Measurements from ENCODE around the gene PCBP4. TPM values are rescaled to one million over a fixed set of nuclear protein-coding genes. Genes with fewer than 3 reads are reported as not detected.

Gene PCBP4
- total RNA-seq, 1 donor from 2014 or later: 73.0 TPM

- Histone ChIP-seq H3K4me1 (peaks cover 49% of the 10 kb centered on the region), H3K27me3 (ENCODE audit: low read depth) (no peaks in the 10 kb centered on the region), H3K4me3 (no peak overlapping the region), H3K9me3 (replicated peaks) (no peaks in the 10 kb centered on the region), H3K36me3 (no peaks in the 10 kb centered on the region), H3K27ac (replicated peaks) (no peak overlapping the region)
- intact Hi-C loops (cut with micrococcal nuclease): no loop called here
- no peak for DNase-seq
- TF ChIP-seq, protein P1, sequence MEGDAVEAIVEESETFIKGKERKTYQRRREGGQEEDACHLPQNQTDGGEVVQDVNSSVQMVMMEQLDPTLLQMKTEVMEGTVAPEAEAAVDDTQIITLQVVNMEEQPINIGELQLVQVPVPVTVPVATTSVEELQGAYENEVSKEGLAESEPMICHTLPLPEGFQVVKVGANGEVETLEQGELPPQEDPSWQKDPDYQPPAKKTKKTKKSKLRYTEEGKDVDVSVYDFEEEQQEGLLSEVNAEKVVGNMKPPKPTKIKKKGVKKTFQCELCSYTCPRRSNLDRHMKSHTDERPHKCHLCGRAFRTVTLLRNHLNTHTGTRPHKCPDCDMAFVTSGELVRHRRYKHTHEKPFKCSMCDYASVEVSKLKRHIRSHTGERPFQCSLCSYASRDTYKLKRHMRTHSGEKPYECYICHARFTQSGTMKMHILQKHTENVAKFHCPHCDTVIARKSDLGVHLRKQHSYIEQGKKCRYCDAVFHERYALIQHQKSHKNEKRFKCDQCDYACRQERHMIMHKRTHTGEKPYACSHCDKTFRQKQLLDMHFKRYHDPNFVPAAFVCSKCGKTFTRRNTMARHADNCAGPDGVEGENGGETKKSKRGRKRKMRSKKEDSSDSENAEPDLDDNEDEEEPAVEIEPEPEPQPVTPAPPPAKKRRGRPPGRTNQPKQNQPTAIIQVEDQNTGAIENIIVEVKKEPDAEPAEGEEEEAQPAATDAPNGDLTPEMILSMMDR (IDR thresholded peaks at IDR 0.05; ENCODE audit: borderline replicate concordance): no peak
These were observed 13.0 kb upstream of the PCBP4 start for GRCh38 chr3:51980253-51980652.

DNA sequence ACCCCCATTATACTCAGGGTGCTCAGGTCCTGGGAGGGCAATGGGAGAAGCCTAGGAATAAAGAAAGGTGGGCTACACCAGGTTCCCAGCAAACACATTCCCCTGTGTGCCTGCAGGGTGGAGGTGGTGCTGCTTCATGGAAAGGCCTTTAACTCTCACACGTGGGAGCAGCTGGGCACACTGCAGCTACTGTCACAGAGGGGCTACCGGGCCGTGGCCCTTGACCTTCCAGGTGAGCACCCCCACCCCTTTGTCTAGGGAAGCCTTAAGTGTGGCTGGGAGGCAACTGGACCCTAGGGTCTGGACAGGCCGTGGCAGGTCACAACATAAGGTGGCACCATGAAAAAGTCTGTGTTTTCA, 10.9 kb upstream of the PCBP4 start:
- H3K27me3 ChIP-seq (ENCODE audit: low read depth): no peaks in the 10 kb centered on the region
- DNase-seq: no peak
- TF ChIP-seq, protein P1 (IDR thresholded peaks at IDR 0.05; ENCODE audit: borderline replicate concordance): no peak
- no peaks in the 10 kb centered on the region for H3K9me3 ChIP-seq (replicated peaks)
- no peak overlapping the region for H3K27ac ChIP-seq (replicated peaks)
- no peak overlapping the region for H3K4me3 ChIP-seq
- peaks cover 56% of the 10 kb centered on the region for H3K4me1 ChIP-seq
- H3K36me3 ChIP-seq: no peaks in the 10 kb centered on the region
- intact Hi-C loops (cut with micrococcal nuclease): no loop called here

DNA sequence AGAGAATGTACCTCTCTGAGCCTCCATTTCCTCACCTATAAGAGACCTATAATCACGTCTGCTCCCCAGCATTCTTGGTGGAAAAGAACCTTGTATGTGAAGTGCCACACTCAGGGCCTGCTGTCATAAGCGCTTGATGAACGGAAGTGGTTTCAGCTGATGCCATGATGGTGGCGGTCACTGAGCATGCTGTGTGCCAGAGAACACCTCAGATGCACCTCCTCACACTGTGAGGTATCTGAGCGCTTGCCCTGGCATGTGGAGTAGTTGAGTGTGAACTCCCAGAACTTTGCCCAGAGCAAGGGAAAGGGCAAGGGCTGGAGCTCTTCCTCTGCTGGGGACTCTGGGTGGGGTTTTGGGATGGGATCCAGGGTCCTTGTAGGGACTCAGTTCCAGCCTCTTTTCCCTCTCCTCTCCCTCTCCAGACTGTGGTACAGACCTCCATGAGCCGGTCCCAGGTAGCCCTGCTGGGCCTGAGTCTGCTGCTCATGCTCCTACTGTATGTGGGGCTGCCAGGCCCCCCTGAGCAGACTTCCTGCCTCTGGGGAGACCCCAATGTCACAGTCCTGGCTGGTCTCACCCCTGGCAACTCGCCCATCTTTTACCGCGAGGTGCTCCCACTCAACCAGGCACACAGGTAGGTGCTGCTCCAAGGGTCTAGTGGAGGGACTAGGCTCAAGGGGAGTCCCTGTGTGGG, 10.3 kb upstream of the PCBP4 start:
- Histone ChIP-seq H3K27ac (replicated peaks) (no peak overlapping the region), H3K9me3 (replicated peaks) (no peaks in the 10 kb centered on the region), H3K27me3 (ENCODE audit: low read depth) (no peaks in the 10 kb centered on the region), H3K36me3 (no peaks in the 10 kb centered on the region), H3K4me3 (no peak overlapping the region), H3K4me1 (peaks cover 55% of the 10 kb centered on the region)
- TF ChIP-seq, protein P1 (IDR thresholded peaks at IDR 0.05; ENCODE audit: borderline replicate concordance): no peak
- intact Hi-C loops (cut with micrococcal nuclease): no loop called here
- DNase-seq: no peak

- peak overlapping the region; percentile 87 for H3K4me3 ChIP-seq
- intact Hi-C loops (cut with micrococcal nuclease): no loop called here
- no peaks in the 10 kb centered on the region for H3K36me3 ChIP-seq
- DNase-seq: peak; percentile 70
- no peaks in the 10 kb centered on the region for H3K9me3 ChIP-seq (replicated peaks)
- H3K27ac ChIP-seq (replicated peaks): peak overlapping the region; percentile 99
- H3K27me3 ChIP-seq (ENCODE audit: low read depth): no peaks in the 10 kb centered on the region
- TF ChIP-seq, protein P1 (IDR thresholded peaks at IDR 0.05; ENCODE audit: borderline replicate concordance): no peak
- peaks cover 49% of the 10 kb centered on the region for H3K4me1 ChIP-seq
These were observed 8.7 kb upstream of the PCBP4 start for GRCh38 chr3:51975852-51976549.

- Histone ChIP-seq H3K27me3 (ENCODE audit: low read depth) (no peaks in the 10 kb centered on the region), H3K4me3 (peak within 1 kb of the TSS; percentile 87), H3K9me3 (replicated peaks) (no peaks in the 10 kb centered on the region), H3K36me3 (no peaks in the 10 kb centered on the region), H3K4me1 (peaks cover 54% of the 10 kb centered on the region), H3K27ac (replicated peaks) (peak within 1 kb of the TSS; percentile 99)
- DNase-seq: peak; percentile 74
- intact Hi-C loops (cut with micrococcal nuclease): no loop called here
- TF ChIP-seq, protein P1 (IDR thresholded peaks at IDR 0.05; ENCODE audit: borderline replicate concordance): peak; percentile 7
These were observed 8.0 kb upstream of the PCBP4 start, which contains the start of gene ABHD14A for GRCh38 chr3:51974963-51975851. ABHD14A (plus strand) TSS chr3:51975064; CDS start chr3:51975136, 72 bp downstream.
